ENCODE data around the gene SLC6A18.

The SLC6A18 gene

DNA sequence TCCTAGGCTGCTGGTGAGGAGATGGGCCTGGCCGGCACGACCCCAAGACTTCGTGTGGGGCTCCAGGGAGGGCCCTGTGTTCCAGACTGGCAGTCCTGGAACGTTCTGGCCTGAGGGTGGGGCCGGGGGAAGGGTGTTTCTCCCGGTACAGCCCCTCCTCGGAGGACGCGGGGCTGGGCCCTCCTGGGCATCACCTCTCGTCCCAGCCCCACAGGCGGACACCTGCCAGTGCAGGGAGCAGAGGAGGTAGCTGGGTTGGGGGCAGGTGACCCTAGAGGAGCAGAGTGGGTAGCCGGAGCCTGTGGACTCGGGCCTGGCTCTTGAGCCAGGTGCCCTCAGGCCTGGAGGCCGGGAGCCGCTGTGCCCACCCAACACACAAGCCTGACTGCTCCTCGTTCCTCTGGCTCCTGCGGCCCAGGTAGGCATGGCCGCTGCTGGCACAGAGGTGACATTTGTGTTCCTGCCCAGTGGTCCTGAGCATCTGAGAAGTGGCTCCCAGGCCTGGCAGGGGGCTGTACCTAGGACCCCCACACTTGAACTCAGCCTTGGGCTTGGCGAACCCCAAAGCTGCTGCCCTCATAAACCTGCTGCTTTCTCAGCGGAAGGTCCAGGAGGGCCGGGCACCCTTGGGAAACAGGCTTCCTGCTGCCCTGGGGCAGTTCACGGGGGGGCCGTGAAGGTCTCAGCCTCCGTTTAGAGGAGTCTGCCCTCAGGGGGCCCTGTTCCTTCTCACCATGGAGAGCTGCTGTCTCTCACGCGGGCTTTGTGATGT is 23.0 kb upstream of the SLC6A18 start:
- in situ Hi-C loops (cut with HindIII; ENCODE audit: low sequenced_read_pairs): loop anchor here (5.0 to 10.0 kb wide), 2 partner anchors 35 to 237 kb away; no protein-coding TSS in a partner anchor

DNA sequence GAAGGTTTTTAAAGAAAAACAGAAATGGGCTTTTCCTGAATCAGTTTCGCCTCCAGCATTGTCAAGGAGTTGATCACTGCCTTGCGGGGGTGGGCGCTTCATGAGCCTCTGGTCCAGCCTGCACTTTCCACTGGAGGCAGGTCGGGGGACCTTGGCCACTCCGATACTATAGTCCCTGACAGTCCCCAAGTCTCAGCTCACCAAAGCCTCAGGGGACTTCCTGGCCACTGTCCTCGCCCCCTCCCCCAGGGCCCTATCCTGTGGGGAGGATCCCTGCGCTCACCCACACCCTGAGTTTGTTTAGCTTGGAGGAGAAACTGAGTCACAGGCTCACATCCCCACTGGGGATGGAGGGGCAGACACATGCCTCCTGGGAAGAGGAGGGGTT is 22.4 kb upstream of the SLC6A18 start:
- in situ Hi-C loops (cut with HindIII; ENCODE audit: low sequenced_read_pairs): loop anchor here (5.0 to 10.0 kb wide), 2 partner anchors 35 to 238 kb away; no protein-coding TSS in a partner anchor

DNA sequence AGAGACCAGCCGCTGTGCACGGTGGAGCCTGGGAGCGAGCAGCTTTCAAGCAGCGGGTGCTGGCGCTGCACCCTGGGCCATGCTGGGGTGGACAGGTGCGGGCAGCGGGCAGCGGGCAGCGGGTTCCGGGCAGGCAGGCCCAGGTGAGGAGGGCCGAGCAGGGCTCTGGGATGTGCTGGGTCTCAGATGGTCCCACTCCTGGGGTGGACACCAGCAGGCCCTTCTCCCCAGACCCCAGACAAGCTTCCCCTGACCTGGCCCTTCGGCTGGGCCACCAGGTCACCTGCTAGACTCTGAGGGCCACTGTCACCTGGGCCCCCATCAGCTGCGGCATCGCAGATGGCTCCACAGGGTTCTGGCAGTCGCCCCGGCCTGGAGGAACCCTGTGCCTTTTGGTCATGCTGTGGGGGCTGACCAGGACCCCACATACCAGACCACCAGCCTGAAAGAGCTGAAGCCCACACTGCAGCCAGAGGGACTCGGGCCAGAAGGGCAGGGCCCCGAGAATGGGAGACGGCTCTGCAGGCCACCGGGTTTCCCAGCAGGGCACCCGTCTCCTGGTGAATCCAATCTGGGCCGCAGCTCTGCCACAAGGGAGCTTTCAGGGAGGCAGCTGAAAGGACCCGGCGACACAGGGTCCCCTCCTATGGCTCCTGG is 21.7 kb upstream of the SLC6A18 start:
- in situ Hi-C loops (cut with HindIII; ENCODE audit: low sequenced_read_pairs): loop anchor here (5.0 to 10.0 kb wide), 2 partner anchors 34 to 239 kb away; no protein-coding TSS in a partner anchor

DNA sequence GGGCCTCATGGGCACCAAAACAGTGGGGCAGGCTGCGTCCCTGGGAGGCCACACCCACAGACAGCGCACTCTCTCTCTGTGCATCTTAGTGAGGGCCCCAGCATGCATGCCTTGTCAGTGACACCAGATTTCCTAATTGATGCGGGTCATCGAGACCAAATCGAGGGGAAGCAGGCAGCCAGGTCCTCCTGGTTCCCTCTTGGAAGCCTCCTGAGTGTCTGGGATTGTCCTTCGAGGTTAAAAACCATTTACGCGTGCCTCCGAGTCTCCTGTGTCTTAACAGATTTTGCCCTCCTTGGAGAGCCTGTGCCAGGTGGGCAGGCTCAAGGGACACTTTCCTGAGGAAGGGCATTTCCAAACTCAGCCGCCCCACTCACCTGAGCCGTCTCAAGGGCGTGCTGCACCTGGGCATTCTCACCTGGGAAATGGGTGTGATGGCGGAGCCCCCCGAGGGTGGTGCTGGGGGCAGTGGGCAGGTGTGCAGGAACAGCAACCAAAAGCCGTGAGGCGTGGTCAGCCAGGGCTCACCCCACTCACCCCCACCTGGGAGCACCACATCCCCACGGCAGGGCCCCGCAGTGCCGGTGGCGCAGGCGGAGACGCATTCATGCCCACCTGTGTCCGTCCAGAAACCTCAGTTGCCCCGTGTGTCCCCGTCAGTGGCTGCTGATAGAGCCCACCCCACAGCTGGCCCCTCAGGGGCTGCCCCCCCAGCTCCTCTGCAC is 21.1 kb upstream of the SLC6A18 start:
- in situ Hi-C loops (cut with HindIII; ENCODE audit: low sequenced_read_pairs): loop anchor here (5.0 to 10.0 kb wide), 2 partner anchors 33 to 239 kb away; no protein-coding TSS in a partner anchor

DNA sequence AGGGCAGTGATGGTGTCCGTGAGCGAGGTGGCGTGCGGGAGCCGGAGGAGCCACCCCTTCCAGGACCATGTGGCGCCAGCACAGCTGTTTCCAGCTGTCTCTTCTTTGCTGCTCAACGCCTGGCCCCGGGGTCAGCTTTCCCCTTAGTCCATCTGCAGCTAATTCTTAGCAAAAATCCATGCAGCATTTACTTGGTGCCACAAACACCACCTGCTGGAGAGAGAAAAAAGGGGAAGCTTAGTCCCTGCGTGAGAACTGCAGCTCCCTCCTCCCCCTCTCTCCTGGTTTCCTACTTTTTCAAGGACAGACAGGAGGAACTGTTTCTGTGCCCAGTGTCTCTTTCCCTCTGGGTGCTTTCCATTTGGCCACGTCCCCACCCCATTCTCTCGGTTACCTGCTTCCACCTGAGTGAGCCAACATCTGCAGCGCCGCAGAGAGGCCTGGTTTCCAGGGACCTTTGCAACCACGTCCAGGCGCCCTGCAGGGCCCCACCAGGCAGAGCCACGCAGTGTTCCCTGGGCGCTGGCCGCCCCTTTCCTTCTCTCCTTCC is 20.4 kb upstream of the SLC6A18 start:
- in situ Hi-C loops (cut with HindIII; ENCODE audit: low sequenced_read_pairs): loop anchor here (5.0 to 10.0 kb wide), 2 partner anchors 33 to 240 kb away; no protein-coding TSS in a partner anchor

DNA sequence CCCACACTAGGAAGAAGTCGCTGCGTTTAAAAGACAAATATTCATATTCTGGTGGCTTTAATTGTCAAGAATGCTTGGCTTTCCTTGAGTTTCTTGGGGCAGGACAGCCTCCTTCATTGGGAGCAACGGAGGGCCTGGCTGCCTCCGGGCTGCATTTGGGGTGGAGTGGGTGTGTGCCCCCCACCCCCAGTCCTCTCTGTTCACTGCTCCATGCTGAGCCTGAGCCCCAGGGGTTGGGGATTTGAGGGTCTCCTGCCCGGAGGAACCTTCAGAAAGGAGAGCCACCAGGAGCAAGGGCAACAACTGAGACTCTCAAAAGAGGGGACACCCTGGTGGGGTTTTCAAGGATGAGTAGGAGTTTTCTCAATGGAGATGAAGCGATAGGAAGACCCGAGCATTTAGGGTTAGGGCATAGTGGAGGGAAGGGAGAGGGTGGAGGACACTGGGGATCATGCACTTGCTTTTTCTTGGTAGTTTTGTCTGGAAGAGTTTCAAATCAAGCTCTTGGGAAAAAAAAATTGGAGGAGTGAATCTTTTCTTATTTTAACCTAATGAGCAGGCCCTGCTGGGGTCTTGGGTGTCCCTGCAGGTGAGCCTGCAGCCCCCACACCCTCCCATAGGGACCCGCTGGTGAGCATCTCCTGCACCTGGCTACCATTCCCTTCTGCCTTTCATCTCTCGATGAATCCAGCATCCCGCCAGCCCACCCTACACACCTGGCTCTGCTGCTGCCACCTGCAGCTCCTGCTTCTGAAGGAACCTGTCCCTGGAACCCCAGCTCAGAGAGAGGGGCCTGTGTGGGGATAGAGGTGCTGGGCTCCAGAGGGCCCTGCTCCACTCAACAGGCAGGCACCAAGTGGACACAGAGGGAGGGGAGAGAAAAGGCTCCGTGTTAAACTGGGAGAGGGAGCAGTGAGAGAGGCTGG is 19.7 kb upstream of the SLC6A18 start:
- in situ Hi-C loops (cut with HindIII; ENCODE audit: low sequenced_read_pairs): loop anchor here (10.0 kb wide), 1 partner anchor 241 kb away; no protein-coding TSS in a partner anchor

DNA sequence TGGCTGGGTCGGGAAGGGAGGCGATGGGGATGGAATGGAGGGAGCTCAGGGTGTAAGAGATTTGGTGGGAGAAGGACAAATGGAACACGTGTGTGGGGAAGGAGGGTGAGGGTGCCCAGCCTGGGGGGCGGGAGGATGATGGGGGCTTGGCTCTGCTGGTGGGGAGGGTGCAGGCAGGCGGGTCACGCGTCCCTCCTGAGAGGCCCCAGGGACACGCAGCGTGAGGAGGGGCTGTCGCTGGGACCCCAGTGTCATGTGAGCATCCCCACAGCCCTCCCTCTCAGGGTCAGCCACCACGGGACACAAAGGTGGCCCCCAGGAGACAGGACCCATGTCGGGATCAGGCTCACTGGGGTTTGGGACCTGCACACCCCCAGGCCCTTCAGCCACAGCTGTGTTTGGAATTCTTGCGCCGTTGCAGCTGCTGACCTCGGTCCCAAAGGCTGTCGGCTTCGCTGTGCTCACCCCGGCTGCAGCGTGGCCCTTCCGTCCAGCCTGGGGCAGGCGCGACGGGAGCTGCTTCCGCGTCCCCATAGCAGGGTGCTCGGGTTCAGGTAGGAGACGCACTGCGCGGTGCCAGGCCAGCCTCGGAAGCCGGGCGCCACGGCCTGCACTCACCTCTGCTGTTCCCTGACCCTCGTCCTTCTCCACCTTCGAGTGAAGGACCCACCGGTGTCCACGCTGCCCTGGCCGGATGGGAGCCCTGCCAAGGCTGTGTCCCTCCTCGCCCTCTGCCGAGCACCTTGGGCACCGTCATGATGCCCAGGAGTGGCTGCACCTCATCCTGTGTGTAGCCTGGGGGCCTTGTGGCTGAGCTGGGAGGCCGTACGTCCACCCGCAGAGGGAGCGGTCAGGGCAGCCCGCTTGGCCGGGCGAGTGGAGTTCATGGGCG is 18.4 kb upstream of the SLC6A18 start:
- in situ Hi-C loops (cut with HindIII; ENCODE audit: low sequenced_read_pairs): loop anchor here (10.0 kb wide), 1 partner anchor 242 kb away; no protein-coding TSS in a partner anchor

DNA sequence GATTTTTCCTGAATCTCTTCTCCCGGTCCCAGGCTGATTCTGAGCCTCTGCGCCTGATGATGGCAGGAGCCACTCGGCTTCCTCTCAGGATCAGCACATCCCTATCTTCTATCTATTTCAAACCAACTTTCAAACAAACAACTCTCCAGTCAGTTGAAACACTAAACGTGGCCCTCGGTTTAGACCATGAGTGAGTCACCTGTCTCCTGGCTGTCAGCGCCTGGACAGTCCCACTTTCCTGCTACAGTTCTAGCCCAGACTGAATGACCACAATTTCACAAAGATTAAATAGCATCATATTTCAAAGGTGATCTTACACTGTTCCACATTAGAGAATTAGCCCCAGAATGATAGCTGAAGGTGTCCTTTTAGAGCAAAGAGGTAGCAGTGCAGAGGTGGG is 17.6 kb upstream of the SLC6A18 start:
- in situ Hi-C loops (cut with HindIII; ENCODE audit: low sequenced_read_pairs): loop anchor here (10.0 kb wide), 1 partner anchor 243 kb away; no protein-coding TSS in a partner anchor

DNA sequence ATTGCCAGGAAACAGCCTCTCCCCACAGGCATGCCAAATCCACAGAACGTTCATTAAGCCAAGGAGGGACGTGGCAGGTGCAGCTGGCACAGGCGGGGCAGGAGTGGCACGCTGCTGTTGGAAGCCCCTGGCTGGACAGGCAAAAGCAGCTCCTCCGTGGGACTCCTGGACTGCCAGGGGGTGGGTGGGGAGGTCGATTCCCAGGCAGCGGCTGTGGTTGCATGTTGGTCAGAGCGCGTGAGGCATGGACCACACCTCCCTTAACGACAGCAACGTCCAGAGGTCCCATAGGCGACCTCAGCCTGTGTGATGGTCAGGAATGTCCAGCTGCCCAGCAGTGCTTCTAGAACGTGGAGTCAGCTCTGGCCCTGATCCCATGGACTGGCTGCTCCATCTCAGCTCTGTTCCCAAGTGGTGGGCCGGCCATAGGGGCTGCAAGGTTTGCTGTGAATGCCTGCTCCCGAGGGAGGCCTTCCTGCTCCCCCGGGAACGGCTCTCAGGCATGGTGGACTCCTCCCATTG is 16.9 kb upstream of the SLC6A18 start:
- in situ Hi-C loops (cut with HindIII; ENCODE audit: low sequenced_read_pairs): loop anchor here (10.0 kb wide), 1 partner anchor 243 kb away; no protein-coding TSS in a partner anchor

DNA sequence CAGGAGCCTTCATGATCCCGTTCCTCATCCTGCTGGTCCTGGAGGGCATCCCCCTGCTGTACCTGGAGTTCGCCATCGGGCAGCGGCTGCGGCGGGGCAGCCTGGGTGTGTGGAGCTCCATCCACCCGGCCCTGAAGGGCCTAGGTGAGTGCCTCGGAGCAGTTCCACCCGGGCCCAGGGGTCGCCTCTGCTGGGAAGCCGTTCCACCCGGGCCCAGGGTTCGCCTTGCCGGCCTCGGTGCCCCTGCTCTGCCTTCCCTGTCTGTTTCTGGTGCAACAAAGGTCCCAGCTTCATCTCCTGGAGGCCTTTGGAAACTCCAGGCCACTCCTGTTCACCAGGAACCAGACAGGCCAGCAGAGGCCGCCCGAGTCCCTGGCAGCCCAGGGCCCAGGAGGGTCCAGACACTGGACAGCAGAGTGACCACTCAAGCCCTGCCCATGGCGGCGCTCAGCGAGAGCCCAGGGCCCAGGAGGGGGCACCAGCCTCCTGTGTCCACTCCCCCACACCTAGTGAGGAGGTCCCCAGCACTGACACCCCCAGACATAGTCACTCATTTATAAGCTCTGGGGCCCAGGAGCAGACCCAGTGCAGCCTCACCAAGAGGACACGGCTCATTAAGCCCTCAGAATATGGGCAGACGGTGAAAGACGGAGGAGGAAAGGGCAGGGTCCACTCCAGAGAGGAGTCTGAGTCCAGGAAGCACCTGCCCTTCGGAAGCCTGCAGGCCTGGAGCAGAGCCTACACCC is 16.3 kb upstream of the SLC6A18 start:
- in situ Hi-C loops (cut with HindIII; ENCODE audit: low sequenced_read_pairs): loop anchor here (10.0 kb wide), 1 partner anchor 244 kb away; no protein-coding TSS in a partner anchor

DNA sequence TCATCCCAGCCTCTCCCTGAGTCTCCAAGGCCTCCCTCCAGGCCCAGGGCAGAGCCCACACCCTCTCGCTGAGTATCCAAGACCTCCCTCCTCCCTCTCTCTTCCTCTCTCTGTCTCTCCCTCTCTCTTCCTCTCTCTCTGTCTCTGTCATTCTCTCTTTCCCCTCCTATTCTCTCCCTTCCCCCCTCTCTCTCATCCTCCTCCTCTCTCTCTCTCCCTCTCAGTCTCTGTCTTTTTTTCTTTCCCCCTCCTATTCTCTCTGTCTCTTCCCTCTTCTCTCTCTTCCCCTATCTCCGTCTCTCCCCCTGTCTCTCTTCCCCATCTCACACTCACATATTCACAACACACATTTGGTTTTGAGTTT is 15.7 kb upstream of the SLC6A18 start:
- in situ Hi-C loops (cut with HindIII; ENCODE audit: low sequenced_read_pairs): loop anchor here (10.0 kb wide), 1 partner anchor 245 kb away; no protein-coding TSS in a partner anchor

DNA sequence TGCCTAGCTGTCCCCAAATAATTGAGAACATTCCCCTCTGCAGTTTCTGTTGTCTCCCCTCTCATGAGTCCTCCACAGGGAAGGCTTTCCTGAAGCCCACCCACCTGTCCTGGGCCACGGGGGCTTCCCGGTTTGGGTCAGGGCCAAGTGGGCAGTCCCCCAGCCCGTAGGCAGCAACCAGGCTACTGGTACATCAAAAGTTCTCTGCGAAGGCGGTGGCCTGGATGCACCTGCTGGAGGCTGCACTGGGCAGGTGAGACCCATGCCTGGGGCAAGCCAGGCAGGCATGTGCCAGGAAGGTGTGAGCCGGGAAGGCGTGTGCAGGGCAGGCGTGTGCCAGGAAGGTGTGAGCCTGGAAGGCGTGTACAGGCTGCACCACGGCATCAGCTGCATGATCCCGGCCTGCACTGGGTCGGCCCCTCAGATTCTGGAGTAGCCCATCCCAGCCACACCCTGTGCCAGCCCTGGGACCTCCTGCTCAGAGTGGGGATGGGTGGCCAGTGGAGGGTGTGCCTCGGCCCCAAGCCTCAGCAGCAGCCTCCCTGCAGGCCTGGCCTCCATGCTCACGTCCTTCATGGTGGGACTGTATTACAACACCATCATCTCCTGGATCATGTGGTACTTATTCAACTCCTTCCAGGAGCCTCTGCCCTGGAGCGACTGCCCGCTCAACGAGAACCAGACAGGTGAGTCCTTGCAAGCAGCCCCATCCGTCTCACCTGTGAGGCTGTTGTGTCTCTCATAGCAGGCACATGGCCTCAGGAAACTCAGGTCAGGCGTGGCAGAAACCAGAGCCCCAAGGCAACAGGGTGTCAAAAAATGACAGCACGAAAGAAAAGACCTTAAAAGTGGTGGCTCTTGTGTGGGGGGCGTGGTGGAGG is 15.0 kb upstream of the SLC6A18 start:
- in situ Hi-C loops (cut with HindIII; ENCODE audit: low sequenced_read_pairs): loop anchor here (10.0 kb wide), 1 partner anchor 245 kb away; no protein-coding TSS in a partner anchor

DNA sequence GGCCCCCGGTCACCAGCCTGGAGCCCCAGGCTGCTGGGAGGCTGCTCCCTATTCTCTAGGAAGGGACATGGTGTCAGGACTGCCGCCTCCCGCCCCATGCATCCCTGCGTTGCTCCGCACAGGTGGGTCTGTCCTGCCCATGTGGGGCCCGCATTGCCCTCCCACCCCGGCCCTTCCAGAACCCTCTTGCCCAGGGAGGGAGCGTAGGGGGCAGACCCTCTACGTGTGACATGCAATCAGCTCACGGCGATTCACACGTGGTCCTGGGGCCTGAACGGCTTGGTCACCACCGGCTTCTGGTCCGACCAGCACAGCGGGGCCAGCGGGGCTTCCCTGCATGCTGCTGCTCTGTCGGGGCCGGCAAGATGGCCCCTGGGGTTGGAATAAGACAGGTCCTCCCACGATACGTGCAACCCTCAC is 14.3 kb upstream of the SLC6A18 start:
- in situ Hi-C loops (cut with HindIII; ENCODE audit: low sequenced_read_pairs): no loop called here

DNA sequence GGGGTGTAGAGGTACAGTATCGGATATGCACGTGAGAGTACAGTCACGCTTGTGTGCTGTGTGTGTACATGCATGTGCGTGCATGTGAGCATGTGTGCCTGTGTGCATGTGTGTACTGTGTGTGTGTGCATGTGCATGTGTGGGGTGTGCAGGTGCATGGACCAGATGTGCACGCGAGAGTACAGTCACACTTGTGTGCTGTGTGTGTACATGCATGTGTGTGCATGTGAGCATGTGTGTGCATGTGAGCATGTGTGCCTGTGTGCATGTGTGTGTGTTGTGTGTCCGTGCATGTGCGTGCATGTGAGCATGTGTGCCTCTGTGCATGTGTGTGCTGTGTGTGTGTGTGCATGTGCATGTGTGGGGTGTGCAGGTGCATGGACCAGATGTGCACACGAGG is 13.5 kb upstream of the SLC6A18 start:
- in situ Hi-C loops (cut with HindIII; ENCODE audit: low sequenced_read_pairs): no loop called here

DNA sequence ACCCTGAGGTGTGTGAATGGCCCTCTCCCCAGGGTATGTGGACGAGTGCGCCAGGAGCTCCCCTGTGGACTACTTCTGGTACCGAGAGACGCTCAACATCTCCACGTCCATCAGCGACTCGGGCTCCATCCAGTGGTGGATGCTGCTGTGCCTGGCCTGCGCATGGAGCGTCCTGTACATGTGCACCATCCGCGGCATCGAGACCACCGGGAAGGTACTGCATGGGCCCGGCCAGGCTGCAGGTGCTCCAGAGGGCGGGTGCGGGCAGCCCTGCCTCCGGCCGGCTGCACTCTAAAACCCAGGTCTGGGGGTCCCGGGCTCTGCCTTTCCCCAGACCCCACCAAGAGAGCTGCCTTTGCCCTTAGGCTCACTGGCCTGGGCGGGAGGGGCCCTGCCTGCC is 12.9 kb upstream of the SLC6A18 start:
- in situ Hi-C loops (cut with HindIII; ENCODE audit: low sequenced_read_pairs): no loop called here

DNA sequence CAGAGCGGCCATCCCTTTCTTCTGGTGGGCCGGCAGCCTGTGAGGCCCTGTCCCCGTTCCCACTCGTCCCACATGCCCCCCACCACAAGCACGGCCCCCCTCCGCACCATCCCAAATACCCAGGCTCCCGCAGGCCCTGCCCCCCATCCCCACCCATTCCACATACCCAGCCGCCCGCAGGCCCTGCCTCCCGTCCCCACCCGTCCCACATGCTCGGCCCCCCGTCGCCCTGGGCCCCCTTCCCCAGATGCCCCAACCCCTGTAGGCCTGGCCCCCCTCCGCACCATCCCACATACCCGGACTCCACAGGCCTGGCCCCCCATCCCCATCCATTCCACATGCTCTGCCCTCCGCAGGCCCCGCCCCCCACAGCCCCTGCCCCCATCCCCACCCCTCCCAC is 12.3 kb upstream of the SLC6A18 start:
- in situ Hi-C loops (cut with HindIII; ENCODE audit: low sequenced_read_pairs): no loop called here

Data from endothelial cell of hepatic sinusoid (primary cell).